ENCODE results near the gene SGMS1.

Gene SGMS1

DNA sequence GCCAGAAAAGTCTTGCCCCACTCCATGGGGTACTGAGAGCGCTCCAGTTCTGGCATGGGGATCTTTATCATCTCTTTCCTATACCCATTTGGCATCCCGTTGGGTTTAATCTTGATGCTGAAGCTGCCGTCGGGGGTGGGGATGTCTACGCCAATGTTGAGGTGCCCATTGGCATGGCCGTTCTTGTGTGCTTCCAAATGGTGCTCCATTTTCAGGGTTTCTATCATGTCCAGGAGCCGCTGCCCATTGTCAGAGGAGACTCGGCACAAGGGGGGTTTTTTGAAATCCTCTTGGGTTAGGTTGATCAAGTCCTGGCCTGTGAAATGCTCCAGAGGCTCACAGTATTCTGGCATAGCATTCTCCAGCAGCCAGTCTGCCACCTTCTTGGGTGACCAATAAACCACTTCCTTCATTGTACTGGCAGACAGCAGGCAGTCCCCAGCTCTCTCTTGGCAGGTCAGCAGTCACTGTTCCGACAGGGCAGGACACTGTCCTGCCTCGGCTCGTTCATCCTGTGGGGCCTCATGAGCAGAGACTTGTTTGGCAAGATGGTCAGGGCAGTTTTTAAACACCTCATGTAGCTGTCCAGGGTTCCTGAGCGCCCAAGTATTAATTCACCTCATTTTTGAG is 279.9 kb downstream of the SGMS1 start:
- in situ Hi-C loops (cut with MboI; ENCODE audit: low pct_unique_long_range_greater_than_20kb, low sequenced_read_pairs) = no loop called here
- DNase-seq = no peak

- in situ Hi-C loops (cut with MboI; ENCODE audit: low pct_unique_long_range_greater_than_20kb, low sequenced_read_pairs) = no loop called here
Measured at GRCh38 chr10:50341987-50342386, 281.8 kb downstream of the SGMS1 start.

GRCh38 chr10:50336140-50336539 is 287.6 kb downstream of the SGMS1 start:
- DNase-seq = no peak

More at GRCh38 chr10:50341987-50342386, 281.8 kb downstream of the SGMS1 start:
- no peak for DNase-seq

GRCh38 chr10:50335397-50335796 is 288.4 kb downstream of the SGMS1 start:
- DNase-seq = no peak
- in situ Hi-C loops (cut with MboI; ENCODE audit: low pct_unique_long_range_greater_than_20kb, low sequenced_read_pairs) = no loop called here

More at GRCh38 chr10:50336140-50336539, 287.6 kb downstream of the SGMS1 start:
- in situ Hi-C loops (cut with MboI; ENCODE audit: low pct_unique_long_range_greater_than_20kb, low sequenced_read_pairs) = no loop called here

DNA sequence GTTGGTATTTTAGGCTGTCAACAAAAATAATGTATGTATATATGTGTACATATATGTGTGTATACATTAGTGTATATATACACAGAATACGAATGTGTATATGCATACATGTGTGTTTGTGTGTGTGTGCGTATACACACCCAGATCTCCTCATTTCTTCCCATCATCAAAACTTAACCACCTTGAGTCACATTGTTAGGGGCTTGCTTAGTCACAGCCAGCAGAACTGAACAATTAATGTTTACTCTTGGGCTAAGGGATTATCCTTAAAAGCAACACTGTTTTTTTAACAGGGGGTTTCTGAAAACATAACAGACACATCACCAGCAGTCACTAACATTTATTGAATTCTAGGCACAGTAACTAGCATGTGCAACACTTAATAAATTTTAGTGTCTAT is 289.5 kb downstream of the SGMS1 start:
- DNase-seq = no peak
- in situ Hi-C loops (cut with MboI; ENCODE audit: low pct_unique_long_range_greater_than_20kb, low sequenced_read_pairs) = no loop called here

DNA sequence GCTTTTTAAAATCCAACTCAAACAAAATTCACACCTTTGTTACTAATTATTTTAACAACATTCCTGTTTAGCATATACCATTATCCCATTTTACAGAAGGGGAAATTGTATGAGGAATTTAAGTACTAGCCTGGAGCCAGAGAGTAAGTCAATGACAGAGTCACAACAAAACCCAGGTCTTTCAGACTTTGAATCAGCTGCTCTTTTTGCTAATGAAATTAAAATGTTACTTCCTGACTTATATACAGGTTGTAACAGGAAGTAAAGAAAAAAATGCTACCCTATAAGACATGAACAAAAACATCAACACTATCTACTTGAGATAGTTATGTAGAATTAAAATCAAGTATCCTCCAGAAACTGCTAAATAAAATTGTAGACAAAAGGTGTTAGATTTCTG is 289.9 kb downstream of the SGMS1 start:
- in situ Hi-C loops (cut with MboI; ENCODE audit: low pct_unique_long_range_greater_than_20kb, low sequenced_read_pairs) = no loop called here
- DNase-seq = no peak

DNA sequence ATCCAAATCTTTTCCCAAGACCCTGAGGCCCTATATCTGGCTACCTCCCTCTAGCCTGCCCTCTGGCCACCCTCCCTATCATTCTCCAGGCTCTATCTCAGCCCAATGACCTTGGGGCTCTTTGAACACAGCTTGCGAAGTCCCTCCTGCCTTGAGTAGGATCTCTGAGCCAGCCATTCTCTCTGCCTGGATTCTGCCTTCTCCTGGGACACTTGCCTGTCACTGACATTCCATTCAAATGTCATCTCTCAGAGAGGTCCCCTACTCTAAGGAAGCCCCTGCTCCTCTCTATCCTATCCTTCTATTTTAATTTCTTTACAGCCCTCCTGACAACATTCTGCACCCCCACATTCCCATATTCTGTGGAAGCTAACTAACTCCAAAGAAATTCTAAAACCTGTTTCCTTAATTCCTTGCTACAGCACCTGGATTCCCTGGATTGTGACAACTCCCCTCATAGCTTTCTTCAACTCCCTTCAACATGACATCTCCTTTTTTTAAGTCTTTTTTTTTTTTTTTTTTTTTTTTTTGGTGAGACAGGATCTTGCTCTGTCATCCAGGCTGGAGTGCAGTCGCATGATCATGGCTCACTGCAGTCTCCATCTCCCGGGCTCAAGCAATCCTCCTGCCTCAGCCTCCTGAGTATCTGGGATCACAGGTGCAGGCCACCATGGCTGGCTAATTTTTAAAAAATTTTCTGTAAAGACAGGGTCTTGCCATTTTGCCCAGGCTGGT is 291.5 kb downstream of the SGMS1 start:
- in situ Hi-C loops (cut with MboI; ENCODE audit: low pct_unique_long_range_greater_than_20kb, low sequenced_read_pairs) = no loop called here
- DNase-seq = no peak

DNA sequence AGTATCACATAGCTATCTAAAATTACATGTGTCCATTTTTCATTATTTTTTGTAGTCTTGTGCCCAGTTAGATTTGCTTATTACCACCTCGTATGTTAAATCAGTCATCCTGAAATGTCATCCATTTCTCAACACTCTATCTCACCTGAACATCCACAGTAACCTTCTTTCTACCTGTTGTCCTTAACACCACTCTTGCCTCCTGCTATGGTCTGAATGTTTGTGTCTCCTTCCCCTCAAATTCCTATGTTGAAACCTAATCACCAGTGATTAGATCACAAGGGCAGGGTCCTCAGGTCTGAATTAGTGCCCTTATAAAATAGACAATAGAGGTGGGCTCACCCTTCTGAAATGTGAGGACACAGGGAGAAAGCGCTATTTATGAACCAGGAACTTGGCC is 292.3 kb downstream of the SGMS1 start:
- no peak for DNase-seq
- in situ Hi-C loops (cut with MboI; ENCODE audit: low pct_unique_long_range_greater_than_20kb, low sequenced_read_pairs) = no loop called here

DNA sequence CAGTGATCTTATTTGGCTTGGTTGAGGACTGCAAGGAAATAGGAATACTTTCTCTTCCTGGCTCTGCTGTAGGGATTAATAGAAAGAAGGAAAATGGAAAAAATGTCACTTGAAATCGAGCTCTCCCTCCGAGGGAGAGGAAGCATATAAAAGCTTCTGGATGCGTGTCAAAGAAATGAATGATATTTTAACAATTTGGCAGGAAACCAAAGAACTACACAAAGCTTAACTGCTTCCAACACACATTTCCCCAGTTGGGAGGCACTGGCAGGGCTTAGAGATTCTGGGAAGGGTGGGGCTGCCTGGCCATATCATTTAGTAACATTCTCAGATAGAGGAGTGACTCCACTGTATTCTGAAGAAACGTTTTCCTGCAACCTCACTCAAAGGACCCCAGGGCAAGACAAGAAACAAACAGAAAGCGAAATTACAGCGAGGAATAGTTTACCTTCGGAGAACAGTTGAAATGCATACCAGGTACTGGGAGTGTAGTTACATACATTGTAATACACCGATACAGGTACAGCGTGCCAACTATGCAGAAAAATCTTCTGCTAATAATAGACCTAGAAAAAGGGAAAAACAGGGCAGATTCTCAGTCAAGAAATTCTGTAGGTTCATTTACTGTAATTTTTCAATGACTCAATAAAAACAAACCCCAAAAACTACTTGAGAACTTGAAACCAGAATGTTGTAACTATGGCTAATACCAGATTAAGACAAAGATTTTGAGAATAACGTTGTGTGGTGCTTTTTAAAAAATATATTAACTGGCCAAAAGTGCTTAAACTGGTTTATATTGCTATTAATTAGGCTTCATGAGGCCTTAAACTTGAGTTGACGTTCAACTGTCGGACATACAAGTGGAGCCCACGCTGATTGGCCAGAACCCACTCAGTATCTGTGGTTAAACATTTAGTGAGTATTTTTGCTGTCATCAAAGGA is 296.7 kb downstream of the SGMS1 start:
- DNase-seq = peak; percentile 83
- in situ Hi-C loops (cut with MboI; ENCODE audit: low pct_unique_long_range_greater_than_20kb, low sequenced_read_pairs) = no loop called here

- in situ Hi-C loops (cut with MboI; ENCODE audit: low pct_unique_long_range_greater_than_20kb, low sequenced_read_pairs) = no loop called here
- no peak for DNase-seq
Measured at GRCh38 chr10:50326172-50326555, 297.6 kb downstream of the SGMS1 start.

GRCh38 chr10:50325449-50326171 is 298.1 kb downstream of the SGMS1 start:
- DNase-seq = peak; percentile 73
- in situ Hi-C loops (cut with MboI; ENCODE audit: low pct_unique_long_range_greater_than_20kb, low sequenced_read_pairs) = no loop called here

GRCh38 chr10:50324680-50325393 is 298.9 kb downstream of the SGMS1 start:
- in situ Hi-C loops (cut with MboI; ENCODE audit: low pct_unique_long_range_greater_than_20kb, low sequenced_read_pairs) = no loop called here
- no peak for DNase-seq

DNA sequence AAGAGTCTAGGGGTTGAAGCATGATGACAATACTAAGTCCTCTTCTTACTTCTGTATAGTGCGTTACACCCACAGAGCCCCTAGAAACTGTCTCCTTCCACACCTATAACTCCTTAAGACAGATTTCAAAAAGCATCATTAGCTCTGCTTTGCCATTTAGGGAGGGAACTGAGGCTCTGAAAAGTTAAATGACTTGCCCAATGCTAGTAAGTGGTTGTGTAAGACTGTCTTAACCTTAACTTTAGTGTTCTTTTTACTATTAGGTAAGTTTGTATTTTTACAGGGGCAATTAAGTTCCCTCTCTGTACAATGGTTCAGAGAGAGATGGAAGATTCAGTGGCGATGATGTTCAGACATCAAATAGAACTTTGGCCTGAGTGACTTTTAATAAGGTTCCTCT is 299.7 kb downstream of the SGMS1 start:
- in situ Hi-C loops (cut with MboI; ENCODE audit: low pct_unique_long_range_greater_than_20kb, low sequenced_read_pairs) = no loop called here
- no peak for DNase-seq

- in situ Hi-C loops (cut with MboI; ENCODE audit: low pct_unique_long_range_greater_than_20kb, low sequenced_read_pairs) = no loop called here
- DNase-seq = peak; percentile 48
Measured at GRCh38 chr10:50322077-50322476, 301.7 kb downstream of the SGMS1 start.

- in situ Hi-C loops (cut with MboI; ENCODE audit: low pct_unique_long_range_greater_than_20kb, low sequenced_read_pairs) = no loop called here
- no peak for DNase-seq
Measured at GRCh38 chr10:50318129-50318528, 305.6 kb downstream of the SGMS1 start.

DNA sequence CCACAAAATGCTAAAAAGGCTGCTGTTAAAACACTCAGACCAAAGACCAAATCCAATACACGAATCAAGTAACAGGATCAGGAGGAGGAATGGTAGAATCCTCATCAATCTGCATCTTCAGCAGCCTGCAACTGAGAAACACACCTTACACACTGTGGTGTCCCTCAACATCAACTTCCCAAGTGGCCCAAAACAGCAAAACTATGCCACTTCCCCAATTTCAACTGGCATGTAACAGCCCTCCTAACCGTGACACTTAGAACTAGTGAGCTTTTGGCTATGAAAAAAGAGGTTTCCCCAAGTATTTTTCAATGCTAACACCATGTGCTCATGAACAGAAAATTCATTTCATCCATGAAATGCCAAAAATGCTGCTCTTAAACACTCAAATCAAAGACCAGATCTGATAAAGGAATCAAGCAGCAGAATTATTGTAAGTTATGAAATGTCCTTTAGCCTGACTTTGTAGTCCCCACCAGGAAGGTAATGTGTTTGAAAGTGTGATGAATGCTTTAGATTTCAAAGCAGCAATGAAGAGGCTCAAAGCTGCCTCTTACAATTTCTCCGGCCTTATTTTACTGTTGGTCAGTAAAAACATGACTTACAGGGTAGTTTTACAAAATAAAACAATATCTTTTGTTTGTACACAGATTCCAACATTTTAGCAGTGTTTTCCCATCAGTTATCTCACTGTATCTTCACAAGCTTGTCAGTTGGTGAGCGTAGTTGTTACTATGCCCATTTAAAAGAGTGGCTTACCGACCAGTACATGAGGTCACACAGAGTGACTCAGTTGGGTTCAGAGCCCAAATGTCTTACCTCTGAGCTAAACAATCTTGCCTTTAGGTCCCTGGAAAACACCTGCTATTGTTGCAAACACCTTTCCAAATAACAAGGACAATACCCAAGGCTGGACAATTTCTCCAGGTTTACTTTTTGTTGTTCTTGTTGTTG is 306.8 kb downstream of the SGMS1 start:
- in situ Hi-C loops (cut with MboI; ENCODE audit: low pct_unique_long_range_greater_than_20kb, low sequenced_read_pairs) = no loop called here
- peak; percentile 54 for DNase-seq

DNA sequence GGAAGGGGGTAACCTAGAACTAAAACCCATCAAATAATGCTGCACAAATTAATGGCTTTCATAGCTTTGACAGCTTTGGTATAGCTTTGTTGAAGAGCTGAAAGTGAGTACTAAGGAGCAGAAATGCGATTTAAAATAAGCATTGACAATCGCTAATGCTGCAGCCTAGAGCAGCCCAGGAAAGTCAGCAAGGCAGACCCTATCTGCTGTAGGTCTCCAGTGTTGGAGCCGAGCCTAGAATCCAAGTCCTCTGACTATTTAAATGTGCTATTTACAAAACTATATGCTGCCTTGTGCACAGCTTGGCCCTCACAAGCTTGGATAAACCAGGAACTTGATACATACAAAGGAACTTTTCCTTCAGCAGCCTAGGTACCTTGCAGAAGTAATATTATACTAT is 307.6 kb downstream of the SGMS1 start:
- no peak for DNase-seq
- in situ Hi-C loops (cut with MboI; ENCODE audit: low pct_unique_long_range_greater_than_20kb, low sequenced_read_pairs) = no loop called here

GRCh38 chr10:50315424-50315823 is 308.3 kb downstream of the SGMS1 start:
- no peak for DNase-seq
- in situ Hi-C loops (cut with MboI; ENCODE audit: low pct_unique_long_range_greater_than_20kb, low sequenced_read_pairs) = no loop called here
